GM19240 (cell line): ENCODE data around the gene ERCC8.

ENCODE experiments used
- DNase-seq: peaks from one replicate; pipeline ENCODE4 v3.0.0; 2011; ENCODE audit warnings: low spot score; ENCODE audit not compliant: insufficient read length

Gene ERCC8

DNA sequence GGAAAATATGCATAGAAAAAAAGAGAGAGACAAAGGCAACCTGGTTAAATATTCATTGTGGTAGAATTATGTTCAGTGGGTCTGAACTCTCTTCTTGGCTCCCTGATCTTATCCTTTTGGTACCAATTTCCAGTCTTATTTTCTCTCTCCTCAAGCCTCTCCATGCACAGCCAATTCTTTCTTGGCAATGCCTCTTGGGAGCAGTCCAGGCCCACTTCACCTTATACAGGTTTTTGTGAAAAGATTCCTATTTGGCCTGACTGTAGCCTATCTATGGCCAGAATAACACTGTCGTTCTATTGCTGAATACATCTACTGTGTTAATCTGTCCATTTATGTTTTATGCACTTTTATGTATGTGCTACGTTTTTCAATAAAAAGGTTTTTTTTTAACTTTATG, 103.5 kb downstream of the ERCC8 start:
- no peak for DNase-seq

DNA sequence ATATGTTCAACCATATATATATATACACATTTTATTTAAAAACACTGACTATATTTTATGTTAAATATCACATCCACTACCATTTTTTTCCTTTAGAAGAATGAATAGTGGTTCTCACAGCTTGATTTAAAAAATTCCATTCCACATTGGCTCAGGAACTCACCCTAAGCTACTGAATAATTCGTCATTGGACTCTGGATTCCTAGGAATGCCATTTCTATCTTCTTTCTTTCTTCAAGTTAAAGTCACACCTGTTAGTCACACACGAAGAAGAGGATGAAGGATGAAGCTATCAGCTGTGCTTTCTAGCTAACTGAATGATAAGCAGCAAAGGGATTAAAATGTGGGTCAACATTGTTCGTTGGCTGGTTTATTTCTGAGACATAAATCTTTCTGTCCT, 108.7 kb downstream of the ERCC8 start:
- DNase-seq: no peak

DNA sequence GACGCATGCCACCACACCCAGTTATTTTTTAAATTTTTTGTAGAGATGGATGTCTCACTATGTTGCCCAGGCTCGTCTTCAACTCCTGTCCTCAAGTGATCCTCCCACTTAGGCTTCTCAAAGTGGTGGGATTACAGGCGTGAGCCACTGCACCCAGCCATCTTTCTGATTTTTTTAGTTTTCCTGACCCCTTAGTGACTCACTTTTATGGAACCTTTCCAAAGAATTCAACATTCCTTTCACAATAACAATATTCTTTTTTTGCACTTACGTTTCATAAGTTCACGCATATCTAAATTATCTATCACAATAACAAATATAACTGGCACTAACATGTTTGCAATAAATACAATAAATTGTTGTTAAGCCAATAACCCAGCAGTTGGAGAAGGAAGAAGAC, 109.3 kb downstream of the ERCC8 start:
- DNase-seq: no peak

DNA sequence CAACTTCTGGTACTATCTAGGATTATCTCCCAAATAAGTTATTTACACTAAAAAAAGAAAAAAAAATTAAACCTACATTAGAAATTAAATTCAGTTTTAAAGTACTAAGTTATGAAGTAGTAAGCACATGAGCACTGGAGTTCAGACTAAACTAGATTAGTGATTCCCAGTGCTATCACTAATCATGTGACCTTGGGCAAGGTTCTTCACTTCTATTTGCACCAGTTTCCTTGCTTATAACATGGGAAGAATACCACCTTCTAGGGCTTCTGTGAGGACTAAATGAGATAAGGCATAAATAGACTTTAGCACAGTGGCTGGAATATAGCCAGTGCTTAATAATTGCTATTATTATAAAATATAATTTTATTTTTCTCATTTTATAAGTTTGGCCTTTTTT, 111.3 kb downstream of the ERCC8 start:
- DNase-seq: no peak

DNA sequence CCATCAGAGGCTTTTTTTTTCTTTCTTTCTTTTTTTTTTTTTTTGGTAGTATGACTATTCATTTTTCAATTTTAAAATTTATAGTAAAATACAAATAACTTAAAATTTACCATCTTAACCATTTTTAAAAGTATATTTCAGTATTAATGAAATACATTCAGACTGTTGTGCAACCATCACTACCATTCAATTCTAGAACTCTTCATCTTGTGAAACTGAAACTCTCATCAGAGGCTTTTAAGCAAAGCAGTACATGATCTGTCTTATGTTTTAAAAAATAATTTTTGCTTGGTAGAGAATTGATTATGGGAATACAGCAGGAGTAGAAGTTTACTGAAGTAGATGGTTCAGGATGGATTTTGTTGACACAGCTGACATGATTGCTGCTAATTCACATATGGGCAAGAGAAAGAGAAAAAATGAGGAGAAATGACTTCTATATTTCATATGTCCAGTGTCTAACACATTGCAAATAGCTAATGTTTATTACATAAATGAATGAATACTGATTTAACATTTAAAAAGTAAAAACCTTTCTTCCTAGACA, 114.2 kb downstream of the ERCC8 start:
- no peak for DNase-seq

DNA sequence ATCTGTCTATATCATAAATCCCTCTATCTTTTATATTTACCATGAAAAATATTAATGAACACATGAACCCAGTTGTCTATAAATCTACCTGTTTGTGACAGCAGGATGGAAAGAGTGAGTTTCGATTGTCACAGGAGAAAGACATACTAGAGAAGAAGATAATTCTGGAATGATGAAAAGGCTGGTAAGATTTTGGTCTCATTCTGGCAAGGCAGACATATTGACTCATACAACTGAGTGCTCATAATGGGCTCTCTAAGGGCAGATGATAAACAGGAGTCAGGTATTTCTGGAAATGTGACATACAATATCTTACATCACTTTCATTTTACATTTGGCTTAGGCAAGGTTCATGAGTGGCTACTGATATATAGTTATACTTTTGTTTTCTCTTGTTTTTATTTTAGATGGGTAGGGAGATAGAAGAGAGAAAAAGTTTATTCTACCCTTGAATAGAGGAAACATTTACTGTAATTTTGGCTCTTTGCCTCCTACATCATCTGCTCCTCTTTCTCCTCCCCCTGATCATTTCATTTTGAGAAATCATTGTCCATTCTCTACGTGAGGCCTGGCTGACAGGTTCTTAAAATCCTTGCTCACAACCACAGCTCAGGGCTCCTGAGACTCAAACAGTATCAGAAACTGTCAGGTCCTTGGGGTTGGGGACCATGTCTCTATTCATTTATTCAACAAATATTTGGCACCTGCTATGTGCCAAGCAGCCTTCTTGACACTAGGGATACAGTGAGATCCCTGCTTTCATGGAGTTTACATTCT, 115.2 kb downstream of the ERCC8 start:
- DNase-seq: no peak

DNA sequence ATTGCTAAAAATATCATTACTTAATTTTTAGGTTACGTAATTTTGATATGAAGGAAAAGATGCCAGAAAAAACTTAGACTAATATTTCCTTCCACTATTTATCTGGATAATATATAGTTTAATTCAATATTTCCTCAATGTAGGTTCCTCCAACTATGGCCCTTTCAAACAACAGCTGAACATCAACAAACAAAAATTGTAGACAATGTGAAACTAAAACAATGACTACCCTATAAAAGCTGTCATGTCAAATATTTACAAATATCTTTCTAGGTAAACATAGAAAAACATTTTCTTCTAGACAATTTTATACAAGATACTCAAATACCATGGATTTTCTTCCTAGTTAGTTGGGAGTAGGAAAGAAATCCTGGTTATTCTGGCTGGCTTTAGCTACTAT, 117.7 kb downstream of the ERCC8 start:
- DNase-seq: no peak

DNA sequence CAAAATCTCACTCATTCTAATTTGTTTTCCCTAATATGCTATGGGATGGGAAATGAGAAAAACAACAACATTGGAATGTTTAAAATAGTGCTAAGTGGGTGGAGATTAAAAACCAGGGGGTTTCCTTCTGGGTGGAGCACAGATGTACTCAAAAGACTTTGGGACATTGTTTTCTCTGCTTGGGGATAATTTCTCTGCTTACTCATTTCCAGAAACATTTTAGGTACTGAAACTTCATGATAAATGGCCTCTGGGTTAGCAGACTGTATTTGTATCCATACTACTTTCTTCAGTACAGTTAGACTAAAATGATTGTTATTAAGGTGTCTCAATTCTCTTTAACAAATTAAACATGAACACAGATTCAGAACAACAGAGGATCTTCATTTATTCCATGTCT, 118.2 kb downstream of the ERCC8 start:
- no peak for DNase-seq
